K562 (cell line): Measurements from ENCODE around the gene PLCL1. TPM values are rescaled to one million over a fixed set of nuclear protein-coding genes. Genes with fewer than 3 reads are reported as not detected.
A peak's percentile ranks its signal among the peaks of the same experiment; 100 is the strongest.

ENCODE experiments used
- ARID3A ChIP-seq: IDR thresholded peaks from 2 replicates; pipeline ENCODE4 v1.6.1; 2012; ENCODE audit warnings: low read depth, low read length, improper control_type of control experiment, borderline replicate concordance
- ARID3B ChIP-seq: fragments of 250-450 bp; sonication (Bioruptor Pico); IDR thresholded peaks from 2 replicates; pipeline ENCODE4 v1.4.0; 2020; ENCODE audit warnings: borderline replicate concordance
- BRD4 ChIP-seq: fragments of 200-600 bp; sonication (generic); IDR thresholded peaks from 2 replicates; pipeline ENCODE4 v1.6.1; 2017; ENCODE audit warnings: inconsistent platforms
- CLOCK ChIP-seq: fragments of 250-450 bp; sonication (Bioruptor Pico); IDR thresholded peaks from 2 replicates; pipeline ENCODE4 v1.4.0; 2020; ENCODE audit warnings: mild to moderate bottlenecking, moderate library complexity, borderline replicate concordance
- DPF2 ChIP-seq: fragments of 450-650 bp; IDR thresholded peaks from 2 replicates; pipeline ENCODE4 v1.6.1; 2016
- E2F1 ChIP-seq: sonication (generic); formaldehyde crosslinking; IDR thresholded peaks from 2 replicates; pipeline ENCODE4 v1.8.1; 2023; ENCODE audit warnings: mild to moderate bottlenecking, missing genetic modification reagents, moderate library complexity
- ESRRA ChIP-seq: fragments of 450-650 bp; IDR thresholded peaks from 2 replicates; pipeline ENCODE4 v1.6.1; 2014; ENCODE audit warnings: low read depth, mild to moderate bottlenecking, moderate library complexity, borderline replicate concordance
- MLLT1 ChIP-seq, 2 experiments: fragments of 450-650 bp; IDR thresholded peaks; 2 replicates each; pipeline ENCODE4 v1.6.1; 2016
- PCBP1 ChIP-seq: fragments of 200-400 bp; formaldehyde crosslinking; IDR thresholded peaks from 2 replicates; pipeline ENCODE4 v1.6.1; 2018; ENCODE audit warnings: mild to moderate bottlenecking, low read depth, low read length; ENCODE audit not compliant: poor library complexity, severe bottlenecking
- PYGO2 ChIP-seq: fragments of 450-650 bp; IDR thresholded peaks from 2 replicates; pipeline ENCODE4 v1.6.1; 2016; ENCODE audit warnings: mild to moderate bottlenecking, missing genetic modification characterization, moderate library complexity, missing compliant biosample characterization
- TRIM24 ChIP-seq, 2 experiments: fragments of 450-650 bp; IDR thresholded peaks; 2 replicates each; pipeline ENCODE4 v1.6.1; 2016
- XRCC5 ChIP-seq: fragments of 200-400 bp; formaldehyde crosslinking; IDR thresholded peaks from 2 replicates; pipeline ENCODE4 v1.6.1; 2017; ENCODE audit warnings: low read depth, mild to moderate bottlenecking, low read length
- ZNF316 ChIP-seq: fragments of 450-650 bp; IDR thresholded peaks from 2 replicates; pipeline ENCODE4 v1.6.1; 2016
- polyA plus RNA-seq, 8 experiments: library from polyadenylated mRNA; depleted of rRNA in 4 of 8; stranded (reverse) in 5 of 8; unstranded in 3 of 8; fragments of >200 nt; fragmentation: Nextera tagmentation in 2 of 8; fragmentation: Illumina TruSeq in 1 of 8; extraction: Ambion mirVana in 2 of 8; extraction: Trizol in 1 of 8; gene quantifications; 2 replicates each; pipeline versions ENCODE4 v1.2.1 to v1.2.3, GENCODE V29; 2011 to 2014; ENCODE audit warnings: inconsistent platforms in 1 of 8, missing spikeins in 1 of 8
- total RNA-seq, 7 experiments: library from RNA; depleted of rRNA in 6 of 7; stranded (reverse); fragments of >200 nt in 6 of 7; fragmentation: Illumina TruSeq in 2 of 7; extraction: Trizol in 2 of 7; gene quantifications; 2 replicates each; pipeline versions ENCODE4 v1.2.1 to v1.2.3, GENCODE V29; 2011 to 2021; ENCODE audit warnings: low replicate concordance in 1 of 7

PLCL1 gene
- total and polyA plus RNA-seq, 9 of the 15 experiments (the other 6 are each of a cell fraction or from before 2014, with no cell fraction given) = 2.0 to 17.7 (median 8.6) TPM

- peak; percentile 32; the same call in 1 of the 2 replicates for TF ChIP-seq ESRRA
- TF ChIP-seq E2F1 = no peak
- TF ChIP-seq ZNF316 = 0 out of 2 replicates have a peak, but pooled peaks have one; percentile 7
- TF ChIP-seq BRD4 = no peak
- no peak for TF ChIP-seq CLOCK (CRISPR knock-in tag)
- TF ChIP-seq ARID3B (CRISPR knock-in tag) = no peak
- TF ChIP-seq ARID3A = 0 out of 2 replicates have a peak, but pooled peaks have one; percentile 16
- peak in 1 of 2 experiments; percentile 74; a peak in 2 of 4 replicates for TF ChIP-seq MLLT1 (IDR thresholded peaks at IDR 0.05)
- TF ChIP-seq PCBP1 = no peak
- TF ChIP-seq PYGO2 (tag) = no peak
- 0 out of 2 replicates have a peak, but pooled peaks have one; percentile 12 for TF ChIP-seq DPF2
- TF ChIP-seq TRIM24 (IDR thresholded peaks at IDR 0.05) = no peak
- no peak for TF ChIP-seq XRCC5
These were observed 130.5 kb downstream of the PLCL1 start (continued) for GRCh38 chr2:197934934-197935289.
